Large intestine (tissue), 3 donors: ENCODE data around the gene SLC25A4. TPM values are rescaled to one million over a fixed set of nuclear protein-coding genes. Genes with fewer than 3 reads are reported as not detected.
A peak's percentile ranks its signal among the peaks of the same experiment; 100 is the strongest.
"Not testable (repeated sequence)": the region's sequence is repeated elsewhere in the genome, so short reads cannot be mapped to it uniquely, and the experiment has no call there.

Source experiments
- DNase-seq, 2 donors: peaks; one replicate each; pipeline versions ENCODE4 v3.0.0 to v3.0.0-alpha.2; 2013
- H3K27ac ChIP-seq: one replicate; pipeline ENCODE4 v1.5.1; 2013; ENCODE audit warnings: low read length
- H3K27me3 ChIP-seq: 2 replicates; pipeline ENCODE4 v1.6.1; 2013; ENCODE audit warnings: low read length; ENCODE audit not compliant: control insufficient read depth, insufficient read depth
- H3K36me3 ChIP-seq: 2 replicates; pipeline ENCODE4 v1.6.1; 2013; ENCODE audit warnings: low read length; ENCODE audit not compliant: control insufficient read depth, insufficient read depth
- H3K4me1 ChIP-seq: one replicate; pipeline ENCODE4 v1.6.1; 2013; ENCODE audit warnings: low read length; ENCODE audit not compliant: control insufficient read depth, insufficient read depth
- H3K4me3 ChIP-seq: one replicate; pipeline ENCODE4 v1.5.1; 2013; ENCODE audit warnings: low read length
- H3K9me3 ChIP-seq: one replicate; pipeline ENCODE4 v1.6.1; 2013; ENCODE audit warnings: mild to moderate bottlenecking, low read depth, low read length, moderate library complexity; ENCODE audit not compliant: control insufficient read depth
- WGBS: methylation state at CpG from one replicate; pipeline ENCODE4 v1.1.5; 2013; ENCODE audit warnings: low lambda C conversion rate; ENCODE audit not compliant: insufficient coverage; 5-methylcytosine and 5-hydroxymethylcytosine counted together
- polyA plus RNA-seq: library from polyadenylated mRNA; unstranded; fragments of 120-200 nt; gene quantifications from one replicate; pipeline ENCODE4 v1.2.1, GENCODE V29; 2013

Gene SLC25A4
- polyA plus RNA-seq, 1 donor: 34.0 TPM

- no peak for DNase-seq
- Histone ChIP-seq H3K27ac (no peak overlapping the region), H3K4me3 (no peak overlapping the region), H3K9me3 (no peaks in the 10 kb centered on the region), H3K27me3 (peaks cover 3% of the 10 kb centered on the region), H3K4me1 (no peaks in the 10 kb centered on the region), H3K36me3 (no peaks in the 10 kb centered on the region)
- WGBS: no CpG with 5 or more reads among the region's 3 CpGs
These were observed 36.7 kb upstream of the SLC25A4 start for GRCh38 chr4:185106353-185106752.

GRCh38 chr4:185107574-185107973 is 35.5 kb upstream of the SLC25A4 start:
- not testable (repeated sequence) for H3K27me3 ChIP-seq

GRCh38 chr4:185108185-185108584 is 34.9 kb upstream of the SLC25A4 start:
- H3K4me1 ChIP-seq: no peaks in the 10 kb centered on the region
- peaks cover 3% of the 10 kb centered on the region for H3K27me3 ChIP-seq
- H3K9me3 ChIP-seq: no peaks in the 10 kb centered on the region
- no peak overlapping the region for H3K27ac ChIP-seq
- no peak for DNase-seq
- no peaks in the 10 kb centered on the region for H3K36me3 ChIP-seq
- no CpG with 5 or more reads among the region's 2 CpGs for WGBS
- no peak overlapping the region for H3K4me3 ChIP-seq

More at GRCh38 chr4:185107574-185107973, 35.5 kb upstream of the SLC25A4 start:
- not testable (repeated sequence) for H3K36me3 ChIP-seq, H3K9me3 ChIP-seq, DNase-seq, H3K4me1 ChIP-seq, H3K27ac ChIP-seq, H3K4me3 ChIP-seq
- no CpG with 5 or more reads among the region's 6 CpGs for WGBS

- H3K4me1 ChIP-seq: no peaks in the 10 kb centered on the region
- H3K4me3 ChIP-seq: no peak overlapping the region
- H3K27ac ChIP-seq: no peak overlapping the region
- no peaks in the 10 kb centered on the region for H3K36me3 ChIP-seq
- WGBS: 88% methylated on average over 2 of the region's 4 CpGs
- H3K9me3 ChIP-seq: no peaks in the 10 kb centered on the region
- H3K27me3 ChIP-seq: peaks cover 3% of the 10 kb centered on the region
- no peak for DNase-seq
These were observed 34.4 kb upstream of the SLC25A4 start for GRCh38 chr4:185108669-185109068.

GRCh38 chr4:185109736-185110135 is 33.3 kb upstream of the SLC25A4 start:
- no peak overlapping the region for H3K4me3 ChIP-seq
- H3K27me3 ChIP-seq: peaks cover 3% of the 10 kb centered on the region
- no peak overlapping the region for H3K27ac ChIP-seq
- no peaks in the 10 kb centered on the region for H3K36me3 ChIP-seq
- no peak for DNase-seq
- H3K4me1 ChIP-seq: no peaks in the 10 kb centered on the region
- H3K9me3 ChIP-seq: no peaks in the 10 kb centered on the region

GRCh38 chr4:185110375-185110823 is 32.7 kb upstream of the SLC25A4 start:
- no peaks in the 10 kb centered on the region for H3K9me3 ChIP-seq
- H3K4me1 ChIP-seq: no peaks in the 10 kb centered on the region
- H3K36me3 ChIP-seq: no peaks in the 10 kb centered on the region
- H3K27me3 ChIP-seq: no peaks in the 10 kb centered on the region
- H3K27ac ChIP-seq: no peak overlapping the region
- WGBS: no CpG with 5 or more reads among the region's 11 CpGs
- H3K4me3 ChIP-seq: no peak overlapping the region
- DNase-seq: no peak

GRCh38 chr4:185112104-185112503 is 31.0 kb upstream of the SLC25A4 start:
- no CpG with 5 or more reads among the region's 2 CpGs for WGBS
- Histone ChIP-seq H3K27ac (no peak overlapping the region), H3K4me1 (peaks cover 3% of the 10 kb centered on the region), H3K27me3 (no peaks in the 10 kb centered on the region), H3K4me3 (no peak overlapping the region), H3K9me3 (no peaks in the 10 kb centered on the region), H3K36me3 (no peaks in the 10 kb centered on the region)
- DNase-seq: no peak

- Histone ChIP-seq H3K36me3 (no peaks in the 10 kb centered on the region), H3K27ac (no peak overlapping the region), H3K4me3 (no peak overlapping the region), H3K4me1 (peaks cover 3% of the 10 kb centered on the region), H3K9me3 (no peaks in the 10 kb centered on the region), H3K27me3 (no peaks in the 10 kb centered on the region)
- 89% methylated on average over 1 of the region's 2 CpGs for WGBS
- no peak for DNase-seq
These were observed 29.7 kb upstream of the SLC25A4 start for GRCh38 chr4:185113340-185113739.

- H3K4me3 ChIP-seq: no peak overlapping the region
- peak; percentile 64 to 83 for DNase-seq
- H3K27ac ChIP-seq: no peak overlapping the region
- WGBS: no CpG with 5 or more reads among the region's 9 CpGs
- peaks cover 5% of the 10 kb centered on the region for H3K27me3 ChIP-seq
- peaks cover 3% of the 10 kb centered on the region for H3K4me1 ChIP-seq
- H3K9me3 ChIP-seq: no peaks in the 10 kb centered on the region
- no peaks in the 10 kb centered on the region for H3K36me3 ChIP-seq
These were observed 27.2 kb upstream of the SLC25A4 start for GRCh38 chr4:185115827-185116232.

GRCh38 chr4:185117300-185117934 is 25.6 kb upstream of the SLC25A4 start:
- no peak overlapping the region for H3K27ac ChIP-seq
- H3K4me1 ChIP-seq: peaks cover 3% of the 10 kb centered on the region
- no peaks in the 10 kb centered on the region for H3K9me3 ChIP-seq
- 80% methylated on average over 1 of the region's 7 CpGs for WGBS
- peaks cover 5% of the 10 kb centered on the region for H3K27me3 ChIP-seq
- DNase-seq: no peak
- H3K36me3 ChIP-seq: no peaks in the 10 kb centered on the region
- H3K4me3 ChIP-seq: no peak overlapping the region

GRCh38 chr4:185118876-185119275 is 24.2 kb upstream of the SLC25A4 start:
- H3K9me3 ChIP-seq: no peaks in the 10 kb centered on the region
- peaks cover 13% of the 10 kb centered on the region for H3K27me3 ChIP-seq
- H3K27ac ChIP-seq: no peak overlapping the region
- peaks cover 3% of the 10 kb centered on the region for H3K4me1 ChIP-seq
- no peak overlapping the region for H3K4me3 ChIP-seq
- H3K36me3 ChIP-seq: no peaks in the 10 kb centered on the region
- 80% methylated on average over 1 of the region's 7 CpGs for WGBS
- DNase-seq: no peak
